Measurements from ENCODE around the gene CD300LD. TPM values are rescaled to one million over a fixed set of nuclear protein-coding genes. Genes with fewer than 3 reads are reported as not detected.

Gene CD300LD
- total RNA-seq, 1 experiment from 2014 or later: not detected

- BruUV-seq (replicated peaks): no TSS peak
- no peaks in the 10 kb centered on the region for H3K9me3 ChIP-seq (ENCODE audit: control insufficient read depth, insufficient read depth, low read depth, low read length)
- in situ Hi-C loops (cut with HindIII; ENCODE audit: low pct_unique_long_range_greater_than_20kb, low sequenced_read_pairs): no loop called here
- CTCF ChIA-PET: no interaction called here
- intact Hi-C loops (cut with micrococcal nuclease; ENCODE audit: unreplicated experiment): loop anchor here (5.0 kb wide), 1 partner anchor 228 kb away; the partner anchor contains the start of gene GPR142
- TF ChIP-seq CTCF (IDR thresholded peaks at IDR 0.05) (no peak), TCF7L2 (IDR thresholded peaks at IDR 0.05; ENCODE audit: low read depth, low read length) (no peak), SIN3A (IDR thresholded peaks at IDR 0.05; ENCODE audit: borderline replicate concordance, insufficient read depth, low read depth, low read length) (no peak), POLR2AphosphoS5 (IDR thresholded peaks at IDR 0.05; ENCODE audit: low read depth, low read length) (no peak), REST (IDR thresholded peaks at IDR 0.05; ENCODE audit: insufficient read depth in 1 of 2, low read depth in 2 of 2, low read length in 1 of 2) (no peak)
- no peaks in the 10 kb centered on the region for H3K4me1 ChIP-seq (ENCODE audit: control insufficient read depth, insufficient read depth, low read length)
- H3K4me3 ChIP-seq (ENCODE audit: low read depth in 2 of 2, low read length in 2 of 2): no peak overlapping the region
- POLR2A ChIA-PET: no interaction called here
- peaks cover 3% of the 10 kb centered on the region; the same call in 1 of the 2 replicates for H3K27me3 ChIP-seq (ENCODE audit: control insufficient read depth, insufficient read depth, low read length)
- DNase-seq (ENCODE audit: low read depth, low spot score) (no peak), ATAC-seq (no peak)
- H3K27ac ChIP-seq (ENCODE audit: low read length): no peak overlapping the region
- no peaks in the 10 kb centered on the region for H3K36me3 ChIP-seq (ENCODE audit: control insufficient read depth, insufficient read depth, low read length)
Measured at GRCh38 chr17:74595037-74595750, 3.1 kb upstream of the CD300LD start.

GRCh38 chr17:74591503-74591902, 580 bp downstream of the CD300LD start:
- Histone ChIP-seq H3K4me1 (ENCODE audit: control insufficient read depth, insufficient read depth, low read length) (no peaks in the 10 kb centered on the region), H3K27ac (ENCODE audit: low read length) (no peak overlapping the region), H3K27me3 (ENCODE audit: control insufficient read depth, insufficient read depth, low read length) (peaks cover 8% of the 10 kb centered on the region; the same call in 1 of the 2 replicates), H3K9me3 (ENCODE audit: control insufficient read depth, insufficient read depth, low read depth, low read length) (no peaks in the 10 kb centered on the region), H3K36me3 (ENCODE audit: control insufficient read depth, insufficient read depth, low read length) (no peaks in the 10 kb centered on the region), H3K4me3 (ENCODE audit: low read depth in 2 of 2, low read length in 2 of 2) (no peak overlapping the region)
- POLR2A ChIA-PET: no interaction called here
- ATAC-seq: no peak
- no TSS peak for BruUV-seq (replicated peaks)
- intact Hi-C loops (cut with micrococcal nuclease; ENCODE audit: unreplicated experiment): no loop called here
- no peak for TF ChIP-seq TCF7L2 (IDR thresholded peaks at IDR 0.05; ENCODE audit: low read depth, low read length)
- no peak for TF ChIP-seq REST (IDR thresholded peaks at IDR 0.05; ENCODE audit: insufficient read depth in 1 of 2, low read depth in 2 of 2, low read length in 1 of 2)
- TF ChIP-seq SIN3A (IDR thresholded peaks at IDR 0.05; ENCODE audit: borderline replicate concordance, insufficient read depth, low read depth, low read length): no peak
- TF ChIP-seq CTCF (IDR thresholded peaks at IDR 0.05): no peak
- TF ChIP-seq POLR2AphosphoS5 (IDR thresholded peaks at IDR 0.05; ENCODE audit: low read depth, low read length): no peak
- CTCF ChIA-PET: interaction anchor here (0.6 kb wide), 1 partner anchor 37 kb away, joined by 8 read pairs; no protein-coding TSS in a partner anchor
- DNase-seq (ENCODE audit: low read depth, low spot score): no peak
- in situ Hi-C loops (cut with HindIII; ENCODE audit: low pct_unique_long_range_greater_than_20kb, low sequenced_read_pairs): no loop called here

Measured in Panc1 (cell line).